Activated naive CD4-positive, alpha-beta T cell treated with anti-CD3 and anti-CD28 coated beads, Interleukin-2, amount 50 U/mL, for 24 hours (primary cell): ENCODE data around the gene TMEM97.

ENCODE experiments used
- H3K27ac Mint-ChIP-seq: one replicate; pipeline ENCODE4 v1.8.0; 2021; ENCODE audit warnings: mild to moderate bottlenecking, mixed read lengths
- H3K27me3 Mint-ChIP-seq: one replicate; pipeline ENCODE4 v1.8.0; 2021; ENCODE audit warnings: mixed read lengths
- H3K36me3 Mint-ChIP-seq: one replicate; pipeline ENCODE4 v1.8.0; 2021; ENCODE audit warnings: mixed read lengths
- H3K4me1 Mint-ChIP-seq: one replicate; pipeline ENCODE4 v1.8.0; 2021; ENCODE audit warnings: mixed read lengths
- H3K4me3 Mint-ChIP-seq: one replicate; pipeline ENCODE4 v1.8.0; 2021; ENCODE audit warnings: mild to moderate bottlenecking, mixed read lengths
- H3K9me3 Mint-ChIP-seq: one replicate; pipeline ENCODE4 v1.8.0; 2021; ENCODE audit warnings: mixed read lengths

The TMEM97 gene

GRCh38 chr17:28295677-28296578 lies 23.1 kb upstream of the TMEM97 start:
- peaks cover 14% of the 10 kb centered on the region for H3K4me1 Mint-ChIP-seq
- no peaks in the 10 kb centered on the region for H3K36me3 Mint-ChIP-seq
- peak overlapping the region; percentile 93 for H3K27ac Mint-ChIP-seq
- H3K9me3 Mint-ChIP-seq: no peaks in the 10 kb centered on the region
- H3K4me3 Mint-ChIP-seq: peak overlapping the region; percentile 53
- H3K27me3 Mint-ChIP-seq: peaks cover 5% of the 10 kb centered on the region

- no peaks in the 10 kb centered on the region for H3K36me3 Mint-ChIP-seq
- no peaks in the 10 kb centered on the region for H3K9me3 Mint-ChIP-seq
- no peak overlapping the region for H3K27ac Mint-ChIP-seq
- H3K4me1 Mint-ChIP-seq: peaks cover 14% of the 10 kb centered on the region
- H3K4me3 Mint-ChIP-seq: no peak overlapping the region
- peaks cover 5% of the 10 kb centered on the region for H3K27me3 Mint-ChIP-seq
Measured at GRCh38 chr17:28298449-28298848, 20.6 kb upstream of the TMEM97 start.

DNA sequence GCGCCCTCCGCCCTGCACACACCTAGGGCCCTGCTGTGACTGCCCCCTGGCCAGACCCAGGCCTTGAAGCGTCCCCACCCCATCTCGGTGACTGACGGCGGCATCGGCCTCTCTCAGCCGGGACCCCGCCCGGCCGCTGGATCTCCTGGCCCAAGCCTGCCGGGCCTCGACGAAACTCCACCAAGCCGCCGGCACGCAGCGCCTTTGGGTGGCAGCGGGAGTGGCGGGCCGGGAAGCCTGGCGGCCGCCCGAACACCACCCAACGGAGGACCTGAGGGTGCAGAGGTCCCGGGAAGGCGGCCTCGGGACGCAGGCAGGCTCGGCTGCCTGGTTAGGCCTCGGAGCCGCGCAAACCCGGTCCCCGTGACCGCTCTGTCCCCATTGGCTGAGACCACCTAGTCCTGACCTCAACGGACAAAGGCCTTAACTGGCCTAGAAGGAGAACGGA lies 12.0 kb upstream of the TMEM97 start:
- H3K4me3 Mint-ChIP-seq: no peak overlapping the region
- peaks cover 7% of the 10 kb centered on the region for H3K27me3 Mint-ChIP-seq
- H3K4me1 Mint-ChIP-seq: no peaks in the 10 kb centered on the region
- no peaks in the 10 kb centered on the region for H3K9me3 Mint-ChIP-seq
- H3K27ac Mint-ChIP-seq: no peak overlapping the region
- H3K36me3 Mint-ChIP-seq: no peaks in the 10 kb centered on the region

DNA sequence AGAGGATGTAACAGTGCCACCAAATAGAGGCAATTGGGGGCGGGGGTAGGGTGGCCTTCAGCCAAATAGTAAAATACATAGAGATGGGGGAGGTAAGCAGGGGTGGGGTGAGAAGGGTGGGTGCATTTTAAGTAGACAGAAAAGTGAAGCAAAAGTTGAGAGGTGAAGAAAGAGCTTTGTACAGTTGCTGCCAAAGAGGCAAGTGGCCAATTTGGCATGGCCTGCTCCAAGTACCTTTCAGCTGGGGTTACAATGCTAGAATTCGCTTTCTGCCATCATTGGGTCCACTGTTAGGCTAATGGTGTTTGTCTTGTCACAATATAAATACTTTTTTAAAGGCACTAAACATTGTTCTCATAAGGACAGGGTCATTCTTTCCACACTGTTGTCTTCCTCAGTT lies 5.2 kb upstream of the TMEM97 start:
- Mint-ChIP-seq H3K27ac (no peak overlapping the region), H3K4me1 (peaks cover 8% of the 10 kb centered on the region), H3K4me3 (no peak overlapping the region), H3K36me3 (no peaks in the 10 kb centered on the region), H3K27me3 (no peaks in the 10 kb centered on the region), H3K9me3 (no peaks in the 10 kb centered on the region)

DNA sequence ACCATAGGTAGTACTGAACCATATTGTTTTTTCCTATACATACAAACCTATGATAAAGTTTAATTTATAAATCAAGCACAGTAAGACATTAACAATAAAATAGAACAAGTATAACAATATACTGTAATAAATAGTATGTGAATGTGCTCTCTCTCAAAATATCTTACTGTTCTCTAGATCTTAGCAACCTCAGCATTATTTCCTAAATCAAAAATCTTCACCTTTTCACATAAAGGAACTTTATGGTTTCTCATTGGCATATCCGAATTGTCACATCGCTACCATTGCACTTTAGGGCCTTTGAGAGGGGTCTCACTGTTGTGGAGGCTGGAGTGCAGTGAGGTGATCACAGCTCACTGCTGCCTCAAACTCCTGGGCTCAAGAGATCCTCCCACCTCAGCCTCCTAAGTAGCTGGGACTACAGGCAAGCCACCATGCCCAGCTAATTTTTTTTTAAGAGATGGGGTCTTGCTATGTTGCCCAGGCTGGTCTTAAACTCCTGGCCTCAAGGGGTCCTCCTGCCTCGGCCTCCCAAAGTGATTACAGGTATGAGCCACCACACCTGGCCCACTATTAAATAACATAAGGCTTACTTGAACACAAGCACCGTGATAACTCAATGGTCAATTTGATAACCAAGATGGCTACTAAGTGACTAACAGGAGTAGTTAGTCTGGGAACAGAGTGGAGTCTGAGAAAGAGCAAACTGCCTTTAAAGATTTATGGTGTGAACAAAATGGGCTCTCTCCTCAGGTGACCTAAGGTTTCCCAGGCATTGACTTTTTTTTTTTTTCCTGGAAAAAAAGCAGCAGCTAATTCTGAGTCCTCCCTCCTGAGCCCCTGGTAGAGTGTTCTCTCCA lies 2.9 kb upstream of the TMEM97 start:
- Mint-ChIP-seq H3K9me3 (no peaks in the 10 kb centered on the region), H3K4me3 (no peak overlapping the region), H3K27me3 (no peaks in the 10 kb centered on the region), H3K27ac (no peak overlapping the region), H3K4me1 (peaks cover 20% of the 10 kb centered on the region), H3K36me3 (no peaks in the 10 kb centered on the region)

DNA sequence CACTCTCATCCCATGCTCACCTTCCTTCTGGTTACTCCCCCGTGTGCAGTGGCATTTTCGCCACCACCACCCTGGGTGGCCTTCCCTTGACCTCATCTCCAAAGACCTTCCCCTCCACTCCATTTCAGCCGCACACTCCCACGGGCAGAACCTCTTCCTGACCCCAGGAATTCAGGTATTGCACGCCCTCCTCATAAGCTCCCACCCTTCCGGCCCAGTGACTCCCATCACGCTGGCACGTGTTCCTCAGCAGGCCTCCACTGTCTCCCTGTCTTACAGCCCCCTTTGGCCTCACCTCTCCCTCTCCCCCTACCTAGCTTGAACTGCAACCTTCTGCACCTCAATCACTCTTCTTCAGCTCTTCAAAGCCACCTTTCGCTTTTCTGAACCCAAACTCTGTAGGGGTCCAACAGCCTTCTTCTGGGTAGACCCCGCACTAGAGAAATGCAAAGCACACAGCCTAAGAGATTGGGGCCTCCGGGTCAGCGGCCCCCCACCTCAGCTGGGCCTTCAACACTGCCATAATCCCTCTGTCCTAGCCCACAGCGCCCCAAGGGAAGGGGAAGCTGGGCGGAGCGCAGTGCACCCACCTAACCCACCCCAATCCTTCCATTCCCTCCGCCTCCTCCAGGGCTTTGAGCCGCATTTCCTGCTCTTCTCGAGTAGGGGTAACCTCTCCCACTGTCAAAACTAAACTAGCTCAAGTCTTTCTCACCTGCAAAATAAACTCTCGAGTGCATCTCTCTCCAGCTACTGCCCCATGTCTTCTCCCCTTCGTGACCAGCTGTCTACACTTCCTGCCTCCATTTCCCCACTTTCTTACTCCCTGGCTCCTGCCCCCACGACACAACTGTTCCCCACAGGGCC lies 1.7 kb upstream of the TMEM97 start:
- peak overlapping the region; percentile 94 for H3K4me3 Mint-ChIP-seq
- H3K27me3 Mint-ChIP-seq: no peaks in the 10 kb centered on the region
- H3K27ac Mint-ChIP-seq: peak overlapping the region; percentile 57
- H3K36me3 Mint-ChIP-seq: no peaks in the 10 kb centered on the region
- H3K4me1 Mint-ChIP-seq: peaks cover 20% of the 10 kb centered on the region
- no peaks in the 10 kb centered on the region for H3K9me3 Mint-ChIP-seq

DNA sequence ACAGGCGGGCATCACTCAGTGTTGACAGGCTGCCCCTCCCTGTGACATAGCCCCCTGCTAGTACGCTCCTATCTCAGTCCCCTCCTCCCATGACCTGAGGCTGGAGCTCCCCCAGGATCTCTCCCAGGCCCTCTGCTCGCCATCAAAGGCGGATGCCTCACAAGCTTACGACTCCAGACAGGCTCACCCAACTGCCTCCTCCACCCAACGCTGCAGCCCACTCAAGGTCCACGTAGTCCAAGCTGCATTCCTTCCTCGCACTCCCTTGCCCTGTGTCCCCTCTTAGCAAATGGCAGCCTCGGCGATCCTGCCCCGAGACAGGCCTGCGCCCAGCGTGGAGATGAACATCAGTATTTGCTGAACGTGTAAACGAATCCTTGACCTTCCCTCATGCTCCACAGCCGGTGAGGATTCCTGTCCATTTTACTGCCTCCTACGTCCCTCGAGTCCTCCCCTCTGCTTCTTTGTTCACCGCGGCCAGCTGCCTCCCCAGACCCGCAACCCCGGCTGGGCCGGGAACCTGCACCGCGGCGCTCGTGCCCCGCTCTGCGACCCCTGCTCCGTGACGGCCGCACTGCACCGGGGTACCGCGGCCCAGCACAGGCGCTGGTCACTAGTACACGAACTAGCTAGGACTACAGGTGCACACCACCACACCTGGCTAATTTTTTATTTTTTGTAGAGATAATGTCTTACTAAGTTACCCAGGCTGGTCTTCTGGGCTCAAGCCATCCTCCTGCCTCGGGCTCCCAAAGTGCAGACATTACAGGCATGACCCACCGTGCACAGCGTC lies 838 bp upstream of the TMEM97 start:
- peak overlapping the region; percentile 94 for H3K4me3 Mint-ChIP-seq
- H3K9me3 Mint-ChIP-seq: no peaks in the 10 kb centered on the region
- peak overlapping the region; percentile 57 for H3K27ac Mint-ChIP-seq
- H3K27me3 Mint-ChIP-seq: no peaks in the 10 kb centered on the region
- H3K36me3 Mint-ChIP-seq: no peaks in the 10 kb centered on the region
- H3K4me1 Mint-ChIP-seq: peaks cover 20% of the 10 kb centered on the region

- Mint-ChIP-seq H3K36me3 (no peaks in the 10 kb centered on the region), H3K27ac (peak overlapping the region; percentile 92), H3K4me1 (peaks cover 20% of the 10 kb centered on the region), H3K27me3 (no peaks in the 10 kb centered on the region), H3K4me3 (peak overlapping the region; percentile 94), H3K9me3 (no peaks in the 10 kb centered on the region)
Measured at GRCh38 chr17:28319598-28319935, 567 bp downstream of the TMEM97 start.

- Mint-ChIP-seq H3K9me3 (no peaks in the 10 kb centered on the region), H3K27ac (peak overlapping the region; percentile 47), H3K4me1 (peaks cover 20% of the 10 kb centered on the region)
Measured at GRCh38 chr17:28320215-28321061, 1.4 kb downstream of the TMEM97 start.

DNA sequence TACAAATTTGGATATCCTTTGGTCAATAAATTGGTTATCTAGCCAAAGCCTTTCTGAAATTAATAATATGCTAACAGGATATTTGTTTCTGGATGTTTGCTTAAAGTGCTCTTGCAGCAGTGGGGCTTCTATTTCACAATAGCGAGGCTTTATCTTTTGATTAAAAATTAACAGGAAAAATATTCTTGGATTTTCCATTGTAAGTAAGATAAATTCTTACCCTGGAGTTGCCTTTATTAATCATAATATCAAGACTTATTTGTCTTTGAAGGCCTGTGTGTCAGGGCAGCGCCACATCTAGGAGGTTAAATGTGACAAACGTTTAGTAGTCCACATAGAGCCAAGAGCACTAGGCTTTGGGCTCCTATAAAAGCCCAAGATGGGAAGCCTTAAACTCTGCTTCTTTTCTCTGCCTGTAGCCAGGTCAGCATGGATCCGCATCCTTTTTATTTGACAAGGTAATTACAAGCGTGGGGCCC lies 5.3 kb downstream of the TMEM97 start:
- Mint-ChIP-seq H3K4me1 (peaks cover 12% of the 10 kb centered on the region), H3K36me3 (peaks cover 2% of the 10 kb centered on the region), H3K9me3 (no peaks in the 10 kb centered on the region), H3K27ac (no peak overlapping the region), H3K27me3 (no peaks in the 10 kb centered on the region), H3K4me3 (no peak overlapping the region)

More at GRCh38 chr17:28320215-28321061, 1.4 kb downstream of the TMEM97 start:
- Mint-ChIP-seq H3K27me3 (no peaks in the 10 kb centered on the region), H3K4me3 (peak overlapping the region; percentile 94), H3K36me3 (no peaks in the 10 kb centered on the region)

DNA sequence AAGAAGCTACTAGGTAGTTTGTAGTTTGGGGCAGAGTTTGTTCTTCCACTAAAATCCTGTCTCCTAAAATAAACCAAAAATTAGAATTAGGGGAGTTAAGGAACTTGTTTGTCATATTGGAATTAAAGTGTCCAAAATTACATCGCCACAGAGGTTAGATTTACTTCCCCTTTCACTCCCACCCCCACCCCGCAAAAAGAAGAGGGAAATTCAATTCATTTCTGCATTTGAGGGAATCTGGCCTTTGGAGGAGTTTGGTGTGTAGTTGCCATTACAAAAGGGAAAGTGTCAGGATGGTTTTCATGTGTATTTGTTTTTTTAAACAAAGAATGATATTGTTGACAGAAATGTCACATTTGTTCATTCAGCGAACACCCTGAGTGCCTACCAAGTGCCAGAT lies 5.8 kb downstream of the TMEM97 start:
- H3K9me3 Mint-ChIP-seq: no peaks in the 10 kb centered on the region
- no peak overlapping the region for H3K27ac Mint-ChIP-seq
- H3K4me1 Mint-ChIP-seq: peaks cover 11% of the 10 kb centered on the region
- no peak overlapping the region for H3K4me3 Mint-ChIP-seq
- H3K36me3 Mint-ChIP-seq: peaks cover 2% of the 10 kb centered on the region
- H3K27me3 Mint-ChIP-seq: no peaks in the 10 kb centered on the region

- H3K4me3 Mint-ChIP-seq: no peak overlapping the region
- H3K27ac Mint-ChIP-seq: no peak overlapping the region
- no peaks in the 10 kb centered on the region for H3K27me3 Mint-ChIP-seq
- no peaks in the 10 kb centered on the region for H3K9me3 Mint-ChIP-seq
- H3K36me3 Mint-ChIP-seq: peaks cover 2% of the 10 kb centered on the region
- H3K4me1 Mint-ChIP-seq: peaks cover 6% of the 10 kb centered on the region
Measured at GRCh38 chr17:28325211-28325610, 6.2 kb downstream of the TMEM97 start.

GRCh38 chr17:28326114-28326513 lies 7.1 kb downstream of the TMEM97 start:
- Mint-ChIP-seq H3K4me1 (no peaks in the 10 kb centered on the region), H3K9me3 (no peaks in the 10 kb centered on the region), H3K36me3 (peaks cover 2% of the 10 kb centered on the region), H3K27ac (no peak overlapping the region), H3K27me3 (no peaks in the 10 kb centered on the region), H3K4me3 (no peak overlapping the region)
